ENCODE data around the gene RIC8A.

The RIC8A gene

GRCh38 chr11:204587-205109, 2.9 kb upstream of the RIC8A start:
- no peak for DNase-seq (ENCODE audit: low read depth, low spot score)
- 0 out of 2 replicates have a peak, but pooled peaks cover 4% of the 10 kb centered on the region for H3K36me3 ChIP-seq (ENCODE audit: control insufficient read depth, insufficient read depth, low read length)
- WGBS (ENCODE audit: insufficient coverage, insufficient read length) = no CpG with 5 or more reads among the region's 12 CpGs
- no peaks in the 10 kb centered on the region for H3K9me3 ChIP-seq (ENCODE audit: control insufficient read depth, insufficient read depth, low read length)
- H3K4me1 ChIP-seq (ENCODE audit: control insufficient read depth, insufficient read depth, low read length) = peaks cover 3% of the 10 kb centered on the region; the same call in 1 of the 2 replicates
- no peak overlapping the region for H3K27ac ChIP-seq (ENCODE audit: low read length)
- H3K27me3 ChIP-seq (ENCODE audit: control insufficient read depth, insufficient read depth, low read length) = no peaks in the 10 kb centered on the region
- H3K4me3 ChIP-seq (ENCODE audit: low read length) = no peak overlapping the region

- Histone ChIP-seq H3K27me3 (ENCODE audit: control insufficient read depth, insufficient read depth, low read length) (no peaks in the 10 kb centered on the region), H3K4me1 (ENCODE audit: control insufficient read depth, insufficient read depth, low read length) (peaks cover 3% of the 10 kb centered on the region; the same call in 1 of the 2 replicates), H3K4me3 (ENCODE audit: low read length) (no peak overlapping the region), H3K36me3 (ENCODE audit: control insufficient read depth, insufficient read depth, low read length) (0 out of 2 replicates have a peak, but pooled peaks cover 6% of the 10 kb centered on the region), H3K9me3 (ENCODE audit: control insufficient read depth, insufficient read depth, low read length) (no peaks in the 10 kb centered on the region), H3K27ac (ENCODE audit: low read length) (no peak overlapping the region)
- no CpG with 5 or more reads among the region's 16 CpGs for WGBS (ENCODE audit: insufficient coverage, insufficient read length)
- no peak for DNase-seq (ENCODE audit: low read depth, low spot score)
Measured at GRCh38 chr11:205221-206001, 2.1 kb upstream of the RIC8A start.

DNA sequence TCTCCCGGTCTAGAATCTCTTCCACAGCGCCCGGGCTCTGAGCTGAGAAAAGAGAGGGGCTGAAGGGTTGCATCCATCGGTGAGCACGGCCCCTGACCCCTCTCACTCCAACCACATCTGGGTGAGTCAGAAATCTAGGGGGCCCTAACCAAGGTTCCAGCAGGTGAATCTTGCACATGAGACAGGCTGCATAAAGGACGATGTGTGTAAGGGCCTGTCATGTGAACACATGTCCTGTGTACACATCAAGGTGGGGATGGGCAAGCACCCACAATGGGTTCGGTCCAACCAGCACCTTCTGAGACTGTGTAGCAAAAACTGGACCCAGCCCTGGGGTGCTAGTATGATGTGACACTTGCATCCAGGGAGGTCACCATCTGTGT, 1.5 kb upstream of the RIC8A start:
- no CpG with 5 or more reads among the region's 7 CpGs for WGBS (ENCODE audit: insufficient coverage, insufficient read length)
- no peaks in the 10 kb centered on the region for H3K27me3 ChIP-seq (ENCODE audit: control insufficient read depth, insufficient read depth, low read length)
- H3K4me1 ChIP-seq (ENCODE audit: control insufficient read depth, insufficient read depth, low read length) = peaks cover 3% of the 10 kb centered on the region; the same call in 1 of the 2 replicates
- H3K4me3 ChIP-seq (ENCODE audit: low read length) = no peak overlapping the region
- DNase-seq (ENCODE audit: low read depth, low spot score) = no peak
- H3K36me3 ChIP-seq (ENCODE audit: control insufficient read depth, insufficient read depth, low read length) = 0 out of 2 replicates have a peak, but pooled peaks cover 6% of the 10 kb centered on the region
- no peak overlapping the region for H3K27ac ChIP-seq (ENCODE audit: low read length)
- no peaks in the 10 kb centered on the region for H3K9me3 ChIP-seq (ENCODE audit: control insufficient read depth, insufficient read depth, low read length)

DNA sequence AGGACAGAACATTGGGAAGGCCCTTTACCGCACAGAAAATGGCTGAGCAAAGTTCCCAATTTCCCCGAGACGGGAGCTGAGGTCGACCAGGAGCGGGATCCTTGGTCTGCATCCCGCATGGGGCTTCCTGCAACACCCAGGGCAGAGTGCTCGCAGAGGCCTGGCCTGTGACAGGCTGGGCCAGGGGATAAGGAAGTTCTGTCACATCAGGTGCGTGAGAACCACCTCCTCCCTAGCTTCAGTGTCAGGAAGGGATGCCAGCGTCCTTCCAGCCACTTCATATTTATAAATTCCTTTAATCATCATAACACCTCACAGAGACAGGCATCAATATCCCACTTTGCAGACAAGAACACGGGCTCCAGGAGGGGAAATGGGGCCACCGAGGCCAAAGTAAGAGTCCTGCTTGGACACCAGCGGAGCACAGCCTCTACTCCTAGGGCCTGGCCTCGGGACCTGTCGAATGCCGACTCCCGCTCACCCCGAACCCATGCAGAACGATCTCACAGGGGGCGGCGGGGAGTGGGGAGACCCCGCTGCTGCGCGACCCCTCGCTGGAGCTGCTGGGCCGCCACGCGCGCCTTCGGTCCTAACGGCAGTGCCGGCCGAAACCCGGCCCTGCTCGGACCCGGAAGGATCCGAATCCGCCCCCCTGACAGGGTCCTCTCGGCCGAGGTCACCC, 841 bp upstream of the RIC8A start:
- no peak for DNase-seq (ENCODE audit: low read depth, low spot score)
- Histone ChIP-seq H3K9me3 (ENCODE audit: control insufficient read depth, insufficient read depth, low read length) (no peaks in the 10 kb centered on the region), H3K27ac (ENCODE audit: low read length) (no peak overlapping the region), H3K27me3 (ENCODE audit: control insufficient read depth, insufficient read depth, low read length) (no peaks in the 10 kb centered on the region), H3K4me1 (ENCODE audit: control insufficient read depth, insufficient read depth, low read length) (peaks cover 3% of the 10 kb centered on the region; the same call in 1 of the 2 replicates), H3K36me3 (ENCODE audit: control insufficient read depth, insufficient read depth, low read length) (0 out of 2 replicates have a peak, but pooled peaks cover 7% of the 10 kb centered on the region), H3K4me3 (ENCODE audit: low read length) (peak overlapping the region; percentile 91)
- no CpG with 5 or more reads among the region's 39 CpGs for WGBS (ENCODE audit: insufficient coverage, insufficient read length)

DNA sequence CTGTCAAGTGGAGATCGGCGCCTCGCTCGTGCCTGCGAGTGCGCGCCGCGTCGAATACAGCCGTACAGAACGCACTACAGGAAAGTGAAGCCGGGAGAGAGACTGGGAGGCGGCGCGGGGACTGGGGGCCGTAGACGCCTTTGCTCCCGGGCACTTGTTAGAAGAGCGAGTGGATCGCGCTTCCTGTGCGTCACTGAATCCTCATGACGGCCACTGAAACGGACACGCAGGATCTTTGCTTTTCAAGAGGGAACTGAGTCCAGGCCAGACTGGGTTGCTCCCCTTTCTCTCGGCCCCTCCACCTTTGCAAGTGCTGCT, 314 bp downstream of the RIC8A start:
- no CpG with 5 or more reads among the region's 27 CpGs for WGBS (ENCODE audit: insufficient coverage, insufficient read length)
- Histone ChIP-seq H3K36me3 (ENCODE audit: control insufficient read depth, insufficient read depth, low read length) (peaks cover 18% of the 10 kb centered on the region; the same call in 1 of the 2 replicates), H3K4me3 (ENCODE audit: low read length) (peak overlapping the region; percentile 91), H3K9me3 (ENCODE audit: control insufficient read depth, insufficient read depth, low read length) (no peaks in the 10 kb centered on the region), H3K27ac (ENCODE audit: low read length) (no peak overlapping the region), H3K4me1 (ENCODE audit: control insufficient read depth, insufficient read depth, low read length) (peaks cover 3% of the 10 kb centered on the region; the same call in 1 of the 2 replicates), H3K27me3 (ENCODE audit: control insufficient read depth, insufficient read depth, low read length) (no peaks in the 10 kb centered on the region)
- DNase-seq (ENCODE audit: low read depth, low spot score) = no peak

GRCh38 chr11:208181-208916, 841 bp downstream of the RIC8A start:
- Histone ChIP-seq H3K27me3 (ENCODE audit: control insufficient read depth, insufficient read depth, low read length) (no peaks in the 10 kb centered on the region), H3K9me3 (ENCODE audit: control insufficient read depth, insufficient read depth, low read length) (no peaks in the 10 kb centered on the region), H3K4me1 (ENCODE audit: control insufficient read depth, insufficient read depth, low read length) (peaks cover 3% of the 10 kb centered on the region; the same call in 1 of the 2 replicates), H3K27ac (ENCODE audit: low read length) (no peak overlapping the region), H3K36me3 (ENCODE audit: control insufficient read depth, insufficient read depth, low read length) (peaks cover 23% of the 10 kb centered on the region; the same call in 1 of the 2 replicates), H3K4me3 (ENCODE audit: low read length) (peak overlapping the region; percentile 91; the same call in 1 of the 2 replicates)
- no peak for DNase-seq (ENCODE audit: low read depth, low spot score)
- no CpG with 5 or more reads among the region's 57 CpGs for WGBS (ENCODE audit: insufficient coverage, insufficient read length)

DNA sequence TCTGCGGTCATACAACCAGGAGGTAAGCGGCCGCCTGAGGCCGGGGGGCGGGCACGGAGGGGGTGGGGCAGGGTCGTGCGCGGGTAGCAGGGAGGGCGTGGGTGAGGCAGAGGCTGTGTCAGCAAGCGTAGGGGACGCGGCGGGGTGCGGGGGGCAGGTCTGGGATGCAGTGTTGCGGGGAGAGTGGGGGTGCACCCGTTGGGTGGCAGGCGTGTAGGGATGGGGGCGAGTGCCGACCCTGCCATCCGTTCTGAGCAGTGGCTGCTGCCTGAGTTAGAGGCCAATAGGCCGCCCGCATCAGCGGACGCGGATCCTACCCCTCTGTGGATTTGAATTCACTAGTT, 1.4 kb downstream of the RIC8A start:
- Histone ChIP-seq H3K4me1 (ENCODE audit: control insufficient read depth, insufficient read depth, low read length) (peaks cover 3% of the 10 kb centered on the region; the same call in 1 of the 2 replicates), H3K9me3 (ENCODE audit: control insufficient read depth, insufficient read depth, low read length) (no peaks in the 10 kb centered on the region), H3K27me3 (ENCODE audit: control insufficient read depth, insufficient read depth, low read length) (no peaks in the 10 kb centered on the region), H3K27ac (ENCODE audit: low read length) (no peak overlapping the region), H3K4me3 (ENCODE audit: low read length) (peak overlapping the region; percentile 91), H3K36me3 (ENCODE audit: control insufficient read depth, insufficient read depth, low read length) (peaks cover 23% of the 10 kb centered on the region; the same call in 1 of the 2 replicates)
- DNase-seq (ENCODE audit: low read depth, low spot score) = no peak
- no CpG with 5 or more reads among the region's 26 CpGs for WGBS (ENCODE audit: insufficient coverage, insufficient read length)

- DNase-seq (ENCODE audit: low read depth, low spot score) = no peak
- Histone ChIP-seq H3K4me1 (ENCODE audit: control insufficient read depth, insufficient read depth, low read length) (peaks cover 3% of the 10 kb centered on the region; the same call in 1 of the 2 replicates), H3K27ac (ENCODE audit: low read length) (no peak overlapping the region), H3K27me3 (ENCODE audit: control insufficient read depth, insufficient read depth, low read length) (no peaks in the 10 kb centered on the region), H3K36me3 (ENCODE audit: control insufficient read depth, insufficient read depth, low read length) (peaks cover 26% of the 10 kb centered on the region; the same call in 1 of the 2 replicates), H3K4me3 (ENCODE audit: low read length) (peak overlapping the region; percentile 91), H3K9me3 (ENCODE audit: control insufficient read depth, insufficient read depth, low read length) (no peaks in the 10 kb centered on the region)
- no CpG with 5 or more reads among the region's 29 CpGs for WGBS (ENCODE audit: insufficient coverage, insufficient read length)
Measured at GRCh38 chr11:209275-210121, 2.0 kb downstream of the RIC8A start.

GRCh38 chr11:210122-210802, 2.8 kb downstream of the RIC8A start:
- DNase-seq (ENCODE audit: low read depth, low spot score) = no peak
- Histone ChIP-seq H3K27ac (ENCODE audit: low read length) (no peak overlapping the region), H3K4me3 (ENCODE audit: low read length) (no peak overlapping the region), H3K36me3 (ENCODE audit: control insufficient read depth, insufficient read depth, low read length) (peaks cover 27% of the 10 kb centered on the region; the same call in 1 of the 2 replicates), H3K9me3 (ENCODE audit: control insufficient read depth, insufficient read depth, low read length) (no peaks in the 10 kb centered on the region), H3K27me3 (ENCODE audit: control insufficient read depth, insufficient read depth, low read length) (no peaks in the 10 kb centered on the region), H3K4me1 (ENCODE audit: control insufficient read depth, insufficient read depth, low read length) (peaks cover 3% of the 10 kb centered on the region; the same call in 1 of the 2 replicates)
- WGBS (ENCODE audit: insufficient coverage, insufficient read length) = no CpG with 5 or more reads among the region's 9 CpGs

Measured in iPS DF 6.9 (cell line).